Glutamatergic neuron (in vitro differentiated cells): Measurements from ENCODE around the gene CHD5. TPM values are rescaled to one million over a fixed set of nuclear protein-coding genes. Genes with fewer than 3 reads are reported as not detected.

Experiments used
- DNase-seq: peaks from one replicate; pipeline ENCODE4 v3.0.0; 2022
- H3K27ac Mint-ChIP-seq: one replicate; pipeline ENCODE4 v1.8.0; 2020; ENCODE audit warnings: mild to moderate bottlenecking, mixed read lengths, inconsistent platforms; ENCODE audit not compliant: unreplicated experiment
- H3K27me3 Mint-ChIP-seq: one replicate; pipeline ENCODE4 v1.8.0; 2020; ENCODE audit warnings: mild to moderate bottlenecking, moderate library complexity, mixed read lengths, inconsistent platforms; ENCODE audit not compliant: unreplicated experiment
- H3K36me3 Mint-ChIP-seq: one replicate; pipeline ENCODE4 v1.8.0; 2020; ENCODE audit warnings: mild to moderate bottlenecking, mixed read lengths, inconsistent platforms; ENCODE audit not compliant: unreplicated experiment
- H3K4me1 Mint-ChIP-seq: one replicate; pipeline ENCODE4 v1.8.0; 2020; ENCODE audit warnings: mild to moderate bottlenecking, low read depth, mixed read lengths, inconsistent platforms; ENCODE audit not compliant: unreplicated experiment
- H3K4me3 Mint-ChIP-seq: one replicate; pipeline ENCODE4 v1.8.0; 2020; ENCODE audit warnings: mild to moderate bottlenecking, mixed read lengths, inconsistent platforms; ENCODE audit not compliant: unreplicated experiment
- H3K9me3 Mint-ChIP-seq: one replicate; pipeline ENCODE4 v1.8.0; 2020; ENCODE audit warnings: mild to moderate bottlenecking, moderate library complexity, mixed read lengths, inconsistent platforms; ENCODE audit not compliant: unreplicated experiment
- long read RNA-seq: library from polyadenylated mRNA; unstranded; transcript quantifications from one replicate; pipeline ENCODE4 v2.0.0, GENCODE V29; 2020; ENCODE audit not compliant: unreplicated experiment
- total RNA-seq: library from RNA; stranded (reverse); fragmentation: NEBNext Ultra II Directional; extraction: Animal tissue kit (Norgen Biotek cat#: 25700); gene quantifications from one replicate; pipeline ENCODE4 v1.2.1, GENCODE V29; 2021; ENCODE audit not compliant: unreplicated experiment
- TF ChIP-seq, protein P1 (sequence below): fragments of 200-600 bp; sonication (generic); IDR thresholded peaks from one replicate; pipeline ENCODE4 v1.5.0; 2021; ENCODE audit not compliant: partially characterized antibody, unreplicated experiment

The CHD5 gene
- 0.96 TPM for total RNA-seq
- long read RNA-seq, result 0 reads

DNA sequence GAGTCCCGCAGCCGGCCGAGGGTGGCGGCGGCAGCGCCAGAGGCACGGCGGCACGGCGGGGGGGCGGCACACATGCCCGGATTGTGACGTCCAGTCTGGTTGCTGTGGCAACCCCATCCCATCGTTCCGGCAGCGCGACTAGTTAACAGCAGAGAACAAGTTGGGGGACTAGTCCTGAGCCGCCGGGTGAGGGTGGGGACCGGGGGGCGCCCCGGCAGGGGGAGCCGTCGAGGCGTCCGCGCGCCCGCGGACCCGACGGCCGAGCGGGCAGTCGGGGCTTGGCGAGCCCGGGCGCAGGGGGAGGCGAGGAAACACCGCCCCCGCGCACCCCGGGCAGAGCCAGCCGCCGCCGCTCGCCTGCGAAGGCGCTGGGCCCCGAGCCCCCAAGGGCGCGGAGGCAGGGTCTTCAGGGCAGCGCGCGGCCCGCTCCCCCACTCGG, at the start of gene CHD5:
CHD5 (minus strand) TSS at position 54 of the 439 bp plus-strand sequence. CDS start 298 bp downstream, outside the sequence.
- TF ChIP-seq, protein P1, sequence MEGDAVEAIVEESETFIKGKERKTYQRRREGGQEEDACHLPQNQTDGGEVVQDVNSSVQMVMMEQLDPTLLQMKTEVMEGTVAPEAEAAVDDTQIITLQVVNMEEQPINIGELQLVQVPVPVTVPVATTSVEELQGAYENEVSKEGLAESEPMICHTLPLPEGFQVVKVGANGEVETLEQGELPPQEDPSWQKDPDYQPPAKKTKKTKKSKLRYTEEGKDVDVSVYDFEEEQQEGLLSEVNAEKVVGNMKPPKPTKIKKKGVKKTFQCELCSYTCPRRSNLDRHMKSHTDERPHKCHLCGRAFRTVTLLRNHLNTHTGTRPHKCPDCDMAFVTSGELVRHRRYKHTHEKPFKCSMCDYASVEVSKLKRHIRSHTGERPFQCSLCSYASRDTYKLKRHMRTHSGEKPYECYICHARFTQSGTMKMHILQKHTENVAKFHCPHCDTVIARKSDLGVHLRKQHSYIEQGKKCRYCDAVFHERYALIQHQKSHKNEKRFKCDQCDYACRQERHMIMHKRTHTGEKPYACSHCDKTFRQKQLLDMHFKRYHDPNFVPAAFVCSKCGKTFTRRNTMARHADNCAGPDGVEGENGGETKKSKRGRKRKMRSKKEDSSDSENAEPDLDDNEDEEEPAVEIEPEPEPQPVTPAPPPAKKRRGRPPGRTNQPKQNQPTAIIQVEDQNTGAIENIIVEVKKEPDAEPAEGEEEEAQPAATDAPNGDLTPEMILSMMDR, result peak; percentile 17
- H3K4me1 Mint-ChIP-seq, result peaks cover 3% of the 10 kb centered on the region
- no peak within 1 kb of the TSS for H3K4me3 Mint-ChIP-seq
- H3K27me3 Mint-ChIP-seq, result peaks cover 21% of the 10 kb centered on the region
- no peak within 1 kb of the TSS for H3K27ac Mint-ChIP-seq
- DNase-seq, result no peak
- peaks cover 7% of the 10 kb centered on the region for H3K36me3 Mint-ChIP-seq
- H3K9me3 Mint-ChIP-seq, result peaks cover 7% of the 10 kb centered on the region

DNA sequence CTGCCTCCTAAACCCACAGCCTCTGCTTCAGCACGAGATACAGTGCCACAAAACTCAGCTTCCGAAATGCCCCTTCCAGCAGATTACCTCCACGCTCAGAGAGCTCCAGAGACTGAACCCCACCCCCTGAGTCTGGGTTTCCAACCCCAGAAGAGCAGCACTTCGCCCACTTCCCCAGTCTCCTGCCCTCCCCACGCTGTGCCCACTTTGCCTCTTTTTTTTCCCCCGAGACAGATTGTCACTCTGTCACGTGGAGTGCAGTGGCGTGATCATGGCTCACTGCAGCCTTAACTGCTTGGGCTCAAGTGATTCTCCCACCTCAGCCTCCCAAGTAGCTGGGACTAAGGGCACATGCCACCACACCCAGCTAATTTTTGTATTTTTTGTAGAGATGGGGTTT, 45.5 kb upstream of the CHD5 start:
- Mint-ChIP-seq H3K4me1 (no peaks in the 10 kb centered on the region), H3K9me3 (peaks cover 8% of the 10 kb centered on the region), H3K36me3 (no peaks in the 10 kb centered on the region), H3K4me3 (no peak overlapping the region), H3K27ac (no peak overlapping the region), H3K27me3 (no peaks in the 10 kb centered on the region)
- no peak for DNase-seq
- TF ChIP-seq, protein P1, result no peak

DNA sequence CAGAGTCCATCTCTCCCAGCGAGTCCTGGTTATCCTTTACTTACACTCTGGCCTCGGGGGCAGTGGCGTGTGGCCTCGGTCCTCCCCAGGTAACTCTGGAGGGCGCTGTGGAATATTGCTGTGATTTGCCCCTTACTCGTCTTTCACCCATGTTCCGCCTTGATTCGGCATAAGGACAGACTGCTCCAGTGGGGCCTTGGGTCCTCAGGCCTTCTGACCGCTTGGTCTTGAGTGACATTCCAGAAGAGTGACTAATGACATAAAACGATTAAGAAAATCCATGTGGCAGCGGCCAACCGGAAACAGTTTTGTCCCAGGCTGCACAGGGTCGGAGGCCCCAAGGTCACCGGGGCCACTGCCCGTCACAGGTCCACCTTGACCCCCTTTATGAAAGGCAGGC, 44.6 kb upstream of the CHD5 start:
- Mint-ChIP-seq H3K9me3 (peaks cover 8% of the 10 kb centered on the region), H3K27me3 (no peaks in the 10 kb centered on the region), H3K27ac (no peak overlapping the region), H3K4me3 (no peak overlapping the region), H3K36me3 (no peaks in the 10 kb centered on the region), H3K4me1 (no peaks in the 10 kb centered on the region)
- DNase-seq, result no peak
- TF ChIP-seq, protein P1, result no peak

DNA sequence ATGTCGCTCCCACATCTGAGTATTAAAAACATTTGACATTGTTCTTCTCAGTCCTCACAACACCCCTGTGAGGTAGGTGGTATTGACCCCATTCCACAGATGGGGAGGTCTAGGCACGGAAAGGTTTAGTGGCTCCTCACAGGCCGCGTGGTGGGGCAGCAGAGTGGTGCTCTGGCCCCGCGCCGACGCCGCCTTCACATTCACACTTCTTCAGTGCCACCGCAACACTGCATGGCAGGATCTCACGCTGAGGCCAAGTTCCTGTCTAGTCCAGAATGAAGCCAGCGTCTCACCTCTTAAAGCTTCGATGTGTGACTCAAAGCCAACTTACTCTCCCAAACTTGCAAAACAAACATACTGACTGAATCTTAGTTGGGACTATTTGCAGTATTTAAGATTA, 43.5 kb upstream of the CHD5 start:
- no peaks in the 10 kb centered on the region for H3K27me3 Mint-ChIP-seq
- H3K9me3 Mint-ChIP-seq, result peaks cover 10% of the 10 kb centered on the region
- DNase-seq, result no peak
- H3K4me1 Mint-ChIP-seq, result peaks cover 4% of the 10 kb centered on the region
- H3K4me3 Mint-ChIP-seq, result no peak overlapping the region
- H3K36me3 Mint-ChIP-seq, result no peaks in the 10 kb centered on the region
- H3K27ac Mint-ChIP-seq, result no peak overlapping the region
- TF ChIP-seq, protein P1, result no peak

DNA sequence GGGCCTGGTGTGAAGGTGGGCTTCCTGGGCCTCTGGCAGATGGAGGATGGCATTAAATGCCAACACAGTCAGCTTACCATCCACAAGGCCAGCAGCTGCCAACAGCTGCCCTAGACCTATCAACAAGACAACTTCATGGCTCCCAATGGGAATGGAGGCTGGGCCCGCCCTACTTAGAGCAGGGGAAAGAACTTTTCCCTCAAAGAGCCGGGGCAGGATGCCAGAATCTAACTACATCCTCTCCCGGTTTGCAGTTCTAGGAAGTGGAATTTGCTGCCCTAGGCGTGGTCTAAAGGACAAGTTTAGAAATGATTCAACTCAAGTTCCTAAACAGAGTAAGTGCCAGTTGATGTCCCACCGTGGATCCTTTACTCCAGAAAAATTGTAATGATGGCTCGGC, 42.5 kb upstream of the CHD5 start:
- Mint-ChIP-seq H3K9me3 (peaks cover 10% of the 10 kb centered on the region), H3K4me1 (peaks cover 6% of the 10 kb centered on the region), H3K4me3 (no peak overlapping the region), H3K27ac (no peak overlapping the region), H3K36me3 (no peaks in the 10 kb centered on the region), H3K27me3 (no peaks in the 10 kb centered on the region)
- TF ChIP-seq, protein P1, result no peak
- DNase-seq, result no peak
